ENCODE measurements around the gene IL1RL2.

The IL1RL2 gene

GRCh38 chr2:102194609-102195268 is 7.9 kb downstream of the IL1RL2 start:
- no peak for DNase-seq (ENCODE audit: low spot score)

GRCh38 chr2:102197389-102198137 is 10.7 kb downstream of the IL1RL2 start:
- DNase-seq (ENCODE audit: low spot score): no peak

- no peak for DNase-seq (ENCODE audit: low spot score)
These were observed 13.7 kb downstream of the IL1RL2 start for GRCh38 chr2:102200539-102200938.

GRCh38 chr2:102204638-102205037 is 17.8 kb downstream of the IL1RL2 start:
- no peak for DNase-seq (ENCODE audit: low spot score)

GRCh38 chr2:102206666-102207341 is 20.0 kb downstream of the IL1RL2 start:
- no peak for DNase-seq (ENCODE audit: low spot score)

- DNase-seq (ENCODE audit: low spot score): no peak
These were observed 22.0 kb downstream of the IL1RL2 start for GRCh38 chr2:102208774-102209173.

- DNase-seq (ENCODE audit: low spot score): no peak
These were observed 22.7 kb downstream of the IL1RL2 start for GRCh38 chr2:102209474-102209873.

- no peak for DNase-seq (ENCODE audit: low spot score)
These were observed 30.2 kb downstream of the IL1RL2 start for GRCh38 chr2:102217032-102217431.

GRCh38 chr2:102224824-102225739 is 38.3 kb downstream of the IL1RL2 start:
- DNase-seq (ENCODE audit: low spot score): no peak

GRCh38 chr2:102226171-102226570 is 39.3 kb downstream of the IL1RL2 start:
- no peak for DNase-seq (ENCODE audit: low spot score)

GRCh38 chr2:102226612-102227391 is 40.0 kb downstream of the IL1RL2 start:
- DNase-seq (ENCODE audit: low spot score): no peak

- no peak for DNase-seq (ENCODE audit: low spot score)
These were observed 42.4 kb downstream of the IL1RL2 start for GRCh38 chr2:102229141-102229769.

- DNase-seq (ENCODE audit: low spot score): no peak
These were observed 43.6 kb downstream of the IL1RL2 start for GRCh38 chr2:102230410-102230909.

- DNase-seq (ENCODE audit: low spot score): no peak
These were observed 46.5 kb downstream of the IL1RL2 start for GRCh38 chr2:102233132-102233884.

- no peak for DNase-seq (ENCODE audit: low spot score)
These were observed 48.2 kb downstream of the IL1RL2 start for GRCh38 chr2:102235042-102235473.

- DNase-seq (ENCODE audit: low spot score): peak; percentile 12
These were observed 48.7 kb downstream of the IL1RL2 start for GRCh38 chr2:102235491-102235890.

- no peak for DNase-seq (ENCODE audit: low spot score)
These were observed 49.3 kb downstream of the IL1RL2 start for GRCh38 chr2:102236132-102236531.

- no peak for DNase-seq (ENCODE audit: low spot score)
These were observed 50.4 kb downstream of the IL1RL2 start for GRCh38 chr2:102237176-102237575.

- DNase-seq (ENCODE audit: low spot score): no peak
These were observed 51.4 kb downstream of the IL1RL2 start for GRCh38 chr2:102238039-102238756.

Measured in RKO (cell line).